ENCODE data around the gene COPG1.
A peak's percentile ranks its signal among the peaks of the same experiment; 100 is the strongest.

The COPG1 gene

GRCh38 chr3:129277829-129278271 is 28.4 kb downstream of the COPG1 start:
- no peak for TF ChIP-seq CTCF (IDR thresholded peaks at IDR 0.05)
- peaks cover 38% of the 10 kb centered on the region for H3K4me1 Mint-ChIP-seq
- peak overlapping the region; percentile 87 for H3K4me3 Mint-ChIP-seq
- H3K36me3 Mint-ChIP-seq (ENCODE audit: low read depth) = peaks cover 58% of the 10 kb centered on the region
- peak overlapping the region; percentile 99 for H3K27ac Mint-ChIP-seq
- DNase-seq = peak; percentile 8
- peaks cover 3% of the 10 kb centered on the region for H3K27me3 Mint-ChIP-seq (ENCODE audit: low read depth, poor library complexity)
- no peaks in the 10 kb centered on the region for H3K9me3 Mint-ChIP-seq

GRCh38 chr3:129278439-129278965 is 29.1 kb downstream of the COPG1 start, which contains the start of gene HMCES:
Gene HMCES, plus strand, starts transcription at chr3:129278870. Its CDS starts 863 bp downstream, at chr3:129279733.
- H3K4me3 Mint-ChIP-seq = peak within 1 kb of the TSS; percentile 98
- H3K27ac Mint-ChIP-seq = peak within 1 kb of the TSS; percentile 99
- no peaks in the 10 kb centered on the region for H3K9me3 Mint-ChIP-seq
- peaks cover 57% of the 10 kb centered on the region for H3K36me3 Mint-ChIP-seq (ENCODE audit: low read depth)
- no peak for TF ChIP-seq CTCF (IDR thresholded peaks at IDR 0.05)
- DNase-seq = peak; percentile 96
- H3K27me3 Mint-ChIP-seq (ENCODE audit: low read depth, poor library complexity) = peaks cover 3% of the 10 kb centered on the region
- H3K4me1 Mint-ChIP-seq = peaks cover 38% of the 10 kb centered on the region

GRCh38 chr3:129278966-129279906 is 29.8 kb downstream of the COPG1 start:
- TF ChIP-seq CTCF (IDR thresholded peaks at IDR 0.05) = no peak
- H3K9me3 Mint-ChIP-seq = no peaks in the 10 kb centered on the region
- DNase-seq = peak; percentile 57
- H3K4me3 Mint-ChIP-seq = peak overlapping the region; percentile 98
- peak overlapping the region; percentile 99 for H3K27ac Mint-ChIP-seq
- peaks cover 54% of the 10 kb centered on the region for H3K36me3 Mint-ChIP-seq (ENCODE audit: low read depth)
- H3K4me1 Mint-ChIP-seq = peaks cover 38% of the 10 kb centered on the region
- peaks cover 3% of the 10 kb centered on the region for H3K27me3 Mint-ChIP-seq (ENCODE audit: low read depth, poor library complexity)

- Mint-ChIP-seq H3K27ac (no peak overlapping the region), H3K9me3 (no peaks in the 10 kb centered on the region), H3K4me1 (peaks cover 38% of the 10 kb centered on the region), H3K36me3 (ENCODE audit: low read depth) (peaks cover 54% of the 10 kb centered on the region), H3K4me3 (peak overlapping the region; percentile 98), H3K27me3 (ENCODE audit: low read depth, poor library complexity) (peaks cover 3% of the 10 kb centered on the region)
- DNase-seq = no peak
- TF ChIP-seq CTCF (IDR thresholded peaks at IDR 0.05) = no peak
These were observed 30.8 kb downstream of the COPG1 start for GRCh38 chr3:129280183-129280582.

- no peak overlapping the region for H3K27ac Mint-ChIP-seq
- H3K27me3 Mint-ChIP-seq (ENCODE audit: low read depth, poor library complexity) = peaks cover 3% of the 10 kb centered on the region
- H3K9me3 Mint-ChIP-seq = no peaks in the 10 kb centered on the region
- peaks cover 38% of the 10 kb centered on the region for H3K4me1 Mint-ChIP-seq
- no peak for TF ChIP-seq CTCF (IDR thresholded peaks at IDR 0.05)
- DNase-seq = no peak
- peaks cover 51% of the 10 kb centered on the region for H3K36me3 Mint-ChIP-seq (ENCODE audit: low read depth)
- no peak overlapping the region for H3K4me3 Mint-ChIP-seq
These were observed 32.3 kb downstream of the COPG1 start for GRCh38 chr3:129281726-129282125.
